Epithelial cell of esophagus (primary cell): Measurements from ENCODE around the gene AZU1.

Experiments used
- DNase-seq: peaks from one replicate; pipeline ENCODE4 v3.0.0; 2010; ENCODE audit warnings: low read depth
- H3K4me3 ChIP-seq: 2 replicates; pipeline ENCODE4 v1.5.1; 2011; ENCODE audit warnings: mild to moderate bottlenecking, low read length, control low read depth
- TF ChIP-seq, protein P1 (sequence below): IDR thresholded peaks from 2 replicates; pipeline ENCODE4 v1.5.1; 2011; ENCODE audit warnings: low read depth, mild to moderate bottlenecking, low read length, control low read depth, inconsistent platforms; ENCODE audit not compliant: insufficient read depth; ENCODE audit errors: missing control alignments

The AZU1 gene

DNA sequence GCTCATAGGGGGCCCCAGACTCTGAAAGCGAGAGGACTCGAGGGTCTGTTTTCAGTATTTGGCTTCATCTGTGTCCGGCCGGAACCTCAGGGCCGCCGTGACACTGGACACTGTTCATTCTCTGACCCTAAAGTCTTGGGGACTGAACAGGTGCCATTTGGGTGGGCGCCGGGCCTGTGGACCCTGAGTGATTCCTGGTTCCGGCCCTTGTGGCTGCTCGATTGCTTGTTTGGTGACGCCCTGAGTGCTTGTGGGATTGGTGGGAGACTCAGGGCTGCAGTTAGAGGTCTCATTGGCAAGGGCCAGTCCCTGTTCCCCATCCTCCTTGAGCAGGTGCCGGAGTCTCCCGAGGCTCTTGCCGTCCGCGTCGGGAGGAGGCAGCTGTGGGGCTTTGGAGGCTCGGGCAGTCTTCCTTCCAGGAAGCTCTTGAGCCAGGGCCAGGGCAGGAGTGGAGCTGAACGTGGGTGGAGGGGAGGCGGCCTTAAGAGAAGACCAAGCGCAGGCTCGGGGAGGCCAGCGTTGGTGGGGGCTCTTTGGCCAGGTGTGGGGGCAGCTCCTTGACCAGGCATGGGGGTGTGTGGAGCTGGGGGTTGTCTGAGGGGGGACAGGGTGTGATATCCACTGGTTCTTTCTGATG, 25.7 kb upstream of the AZU1 start:
- peak; percentile 41 for DNase-seq
- peak overlapping the region; percentile 54 for H3K4me3 ChIP-seq
- TF ChIP-seq, protein P1, sequence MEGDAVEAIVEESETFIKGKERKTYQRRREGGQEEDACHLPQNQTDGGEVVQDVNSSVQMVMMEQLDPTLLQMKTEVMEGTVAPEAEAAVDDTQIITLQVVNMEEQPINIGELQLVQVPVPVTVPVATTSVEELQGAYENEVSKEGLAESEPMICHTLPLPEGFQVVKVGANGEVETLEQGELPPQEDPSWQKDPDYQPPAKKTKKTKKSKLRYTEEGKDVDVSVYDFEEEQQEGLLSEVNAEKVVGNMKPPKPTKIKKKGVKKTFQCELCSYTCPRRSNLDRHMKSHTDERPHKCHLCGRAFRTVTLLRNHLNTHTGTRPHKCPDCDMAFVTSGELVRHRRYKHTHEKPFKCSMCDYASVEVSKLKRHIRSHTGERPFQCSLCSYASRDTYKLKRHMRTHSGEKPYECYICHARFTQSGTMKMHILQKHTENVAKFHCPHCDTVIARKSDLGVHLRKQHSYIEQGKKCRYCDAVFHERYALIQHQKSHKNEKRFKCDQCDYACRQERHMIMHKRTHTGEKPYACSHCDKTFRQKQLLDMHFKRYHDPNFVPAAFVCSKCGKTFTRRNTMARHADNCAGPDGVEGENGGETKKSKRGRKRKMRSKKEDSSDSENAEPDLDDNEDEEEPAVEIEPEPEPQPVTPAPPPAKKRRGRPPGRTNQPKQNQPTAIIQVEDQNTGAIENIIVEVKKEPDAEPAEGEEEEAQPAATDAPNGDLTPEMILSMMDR, result no peak

DNA sequence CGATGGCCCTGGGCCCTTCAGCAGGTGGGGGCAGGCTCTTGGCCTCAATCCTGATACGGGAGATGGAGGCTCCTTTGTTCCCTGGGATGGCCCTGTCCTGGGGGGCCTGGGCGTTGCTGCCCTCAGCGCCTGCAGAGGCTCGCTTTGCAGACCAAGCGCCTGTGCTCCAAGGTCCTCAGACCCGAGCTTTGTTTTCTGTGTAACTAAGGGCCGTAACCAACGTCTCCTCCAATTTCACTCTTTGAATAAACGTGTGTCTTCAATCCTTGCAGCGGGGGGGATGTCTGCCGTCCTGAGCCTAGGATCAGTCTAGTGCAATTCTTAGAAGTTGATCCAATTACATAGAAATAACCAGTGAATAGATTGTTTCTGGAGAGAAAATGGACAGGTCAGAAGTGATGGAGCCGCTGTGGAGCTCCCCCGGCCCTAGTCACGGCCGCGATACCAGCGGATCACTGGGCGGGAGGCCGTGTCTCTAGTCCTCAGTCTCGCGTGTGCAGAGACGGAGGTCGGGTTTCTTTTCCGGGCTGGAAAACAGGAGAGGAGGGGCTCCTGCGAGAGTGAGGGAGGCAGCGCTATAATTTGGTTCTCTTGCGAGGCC, 25.0 kb upstream of the AZU1 start:
- TF ChIP-seq, protein P1, result no peak
- no peak for DNase-seq
- H3K4me3 ChIP-seq, result no peak overlapping the region

DNA sequence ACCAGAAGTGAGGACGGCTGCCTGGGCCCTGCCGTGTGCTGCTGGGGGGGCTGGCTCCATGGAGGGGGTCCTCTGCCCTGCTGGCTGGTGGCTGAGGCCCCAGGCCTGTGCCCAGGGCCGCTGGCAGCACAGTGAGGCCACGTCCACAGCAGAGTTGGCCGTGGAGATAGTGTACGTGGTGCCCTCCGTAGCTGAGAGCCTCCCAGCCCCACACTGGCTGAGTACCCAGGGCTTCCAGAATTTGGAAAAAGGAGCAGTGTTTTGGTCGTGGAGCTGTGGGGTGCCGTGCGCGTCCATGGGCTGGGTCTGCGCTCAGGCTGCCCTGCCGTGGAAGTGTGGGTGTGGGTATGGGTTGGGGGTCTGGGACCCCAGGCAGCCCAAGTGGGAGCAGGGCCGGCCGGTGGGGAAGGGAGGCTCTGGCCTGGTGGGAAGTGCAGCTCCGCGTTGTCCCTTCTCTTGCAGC, 24.5 kb upstream of the AZU1 start:
- H3K4me3 ChIP-seq, result no peak overlapping the region
- DNase-seq, result no peak
- TF ChIP-seq, protein P1, result no peak

DNA sequence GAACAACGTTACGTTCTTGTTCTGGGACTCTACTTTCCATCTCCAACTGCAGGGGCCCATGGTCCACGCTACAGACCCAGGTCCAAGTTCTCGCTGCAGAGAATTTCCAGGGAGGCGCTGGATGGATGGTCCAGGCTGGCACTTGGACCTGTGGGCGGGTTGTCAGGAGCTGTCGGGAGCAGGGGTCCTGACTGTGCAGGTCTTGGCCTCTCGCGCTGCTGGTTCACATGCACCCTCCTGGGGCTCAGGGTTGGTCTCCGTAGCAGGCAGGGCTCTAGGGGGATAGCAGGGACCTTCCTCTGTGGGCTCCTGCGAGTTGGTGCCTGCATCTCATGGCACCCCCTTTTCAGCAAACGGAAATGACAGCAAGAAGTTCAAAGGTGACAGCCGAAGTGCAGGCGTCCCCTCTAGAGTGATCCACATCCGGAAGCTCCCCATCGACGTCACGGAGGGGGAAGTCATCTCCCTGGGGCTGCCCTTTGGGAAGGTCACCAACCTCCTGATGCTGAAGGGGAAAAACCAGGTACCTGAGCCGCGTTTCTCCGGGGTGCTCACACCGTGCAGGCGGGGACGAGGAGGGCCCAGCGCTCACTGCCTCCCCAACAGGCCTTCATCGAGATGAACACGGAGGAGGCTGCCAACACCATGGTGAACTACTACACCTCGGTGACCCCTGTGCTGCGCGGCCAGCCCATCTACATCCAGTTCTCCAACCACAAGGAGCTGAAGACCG, 23.8 kb upstream of the AZU1 start:
- TF ChIP-seq, protein P1, result no peak
- no peak for DNase-seq
- no peak overlapping the region for H3K4me3 ChIP-seq

DNA sequence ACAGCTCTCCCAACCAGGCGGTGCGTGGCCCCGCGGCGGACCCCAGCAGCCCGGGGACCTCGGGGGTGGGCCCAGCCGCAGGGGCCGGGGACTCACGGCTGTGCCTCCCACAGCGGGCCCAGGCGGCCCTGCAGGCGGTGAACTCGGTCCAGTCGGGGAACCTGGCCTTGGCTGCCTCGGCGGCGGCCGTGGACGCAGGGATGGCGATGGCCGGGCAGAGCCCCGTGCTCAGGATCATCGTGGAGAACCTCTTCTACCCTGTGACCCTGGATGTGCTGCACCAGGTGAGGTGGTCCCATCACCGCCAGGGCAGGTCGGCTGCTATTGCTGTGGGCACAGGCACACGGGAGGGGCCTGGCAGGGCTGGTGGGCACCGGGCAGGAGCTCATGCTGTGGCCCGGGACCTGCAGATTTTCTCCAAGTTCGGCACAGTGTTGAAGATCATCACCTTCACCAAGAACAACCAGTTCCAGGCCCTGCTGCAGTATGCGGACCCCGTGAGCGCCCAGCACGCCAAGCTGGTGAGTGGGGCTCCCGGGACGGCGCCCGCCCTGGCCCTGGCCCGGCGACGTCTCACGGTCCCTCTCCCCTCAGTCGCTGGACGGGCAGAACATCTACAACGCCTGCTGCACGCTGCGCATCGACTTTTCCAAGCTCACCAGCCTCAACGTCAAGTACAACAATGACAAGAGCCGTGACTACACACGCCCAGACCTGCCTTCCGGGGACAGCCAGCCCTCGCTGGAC, 23.0 kb upstream of the AZU1 start:
- TF ChIP-seq, protein P1, result no peak
- DNase-seq, result no peak
- no peak overlapping the region for H3K4me3 ChIP-seq

DNA sequence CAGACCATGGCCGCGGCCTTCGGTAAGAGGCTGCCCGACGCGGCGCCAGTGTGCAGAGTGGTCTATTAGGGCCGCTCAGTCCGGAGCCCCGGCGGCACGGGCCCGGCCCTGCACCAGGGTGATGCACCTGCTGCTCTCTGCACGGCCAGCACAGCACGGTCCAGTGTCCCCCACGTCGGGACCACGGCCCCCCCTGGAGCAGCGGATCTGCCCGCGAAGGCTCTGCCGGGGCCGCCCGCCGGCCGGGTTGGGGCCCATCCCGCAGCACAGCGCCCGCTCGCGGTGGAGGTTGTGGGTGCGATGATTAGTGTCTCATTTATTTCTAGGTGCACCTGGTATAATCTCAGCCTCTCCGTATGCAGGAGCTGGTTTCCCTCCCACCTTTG, 22.5 kb upstream of the AZU1 start:
- TF ChIP-seq, protein P1, result no peak
- no peak overlapping the region for H3K4me3 ChIP-seq
- no peak for DNase-seq
